K562 (cell line): Measurements from ENCODE around the gene IFNA21. TPM values are rescaled to one million over a fixed set of nuclear protein-coding genes. Genes with fewer than 3 reads are reported as not detected.
"Not testable (repeated sequence)": the region's sequence is repeated elsewhere in the genome, so short reads cannot be mapped to it uniquely, and the experiment has no call there.

Experiments used
- ATAC-seq: fragments of 200-7000 bp; cut with Tn5 transposase; 3 replicates; pipeline ENCODE4 v1.9.1; 2020; ENCODE audit warnings: moderate library complexity
- BruUV-seq: library from RNA; stranded (reverse); fragments of 400-500 nt; replicated peaks from 2 replicates; lab custom pipeline; 2021; lab: Mats Ljungman, UMichigan
- CTCF ChIA-PET: fragments of 300-600 bp; formaldehyde crosslinking; extraction: SDS; loops from one replicate; lab custom pipeline; 2021; ENCODE audit warnings: low intra/inter-chr PET ratio; lab: Yijun Ruan, JAX
- POLR2A ChIA-PET: fragments of 300-600, 350-650 bp; sonication (Branson Sonifier 250); formaldehyde crosslinking; extraction: SDS; loops from one replicate; lab custom pipeline; 2021; ENCODE audit warnings: antibody characterized with exemption, inconsistent platforms; lab: Yijun Ruan, JAX
- DNase-seq, 4 experiments: peaks; one replicate each; pipeline versions ENCODE4 v3.0.0 to v3.0.0-alpha.2; 2011 to 2018; ENCODE audit warnings: low spot score in 3 of 4, mixed read lengths in 3 of 4; ENCODE audit errors: extremely low read depth in 1 of 4
- FAIRE-seq: peaks from 2 replicates; lab custom pipeline; 2011; peaks lifted over from hg19 to GRCh38; lab: Jason Lieb, UNC
- H2AFZ ChIP-seq: 2 replicates; pipeline ENCODE4 v1.6.0; 2011; ENCODE audit warnings: low read depth, low read length, control low read depth, inconsistent platforms
- H3K27ac ChIP-seq: fragments of 200-600 bp; 3 replicates; pipeline ENCODE4 v1.8.0; 2011; ENCODE audit warnings: low read depth, mild to moderate bottlenecking, control low read depth, inconsistent platforms, low read length, moderate library complexity, mixed read lengths; ENCODE audit errors: extremely low read depth
- H3K27me3 ChIP-seq, 2 experiments: fragments of 300-600 bp in 1 of 2; 2 replicates in 1 of 2; 3 replicates in 1 of 2; pipeline versions ENCODE4 v1.6.0 to v1.8.0; 2011; ENCODE audit warnings: inconsistent platforms in 2 of 2, low read length in 2 of 2, mild to moderate bottlenecking in 1 of 2, mixed read lengths in 1 of 2, moderate library complexity in 1 of 2; ENCODE audit not compliant: control insufficient read depth in 2 of 2, insufficient read depth in 2 of 2
- H3K36me3 ChIP-seq: fragments of 300-600 bp; 3 replicates; pipeline ENCODE4 v1.8.0; 2011; ENCODE audit warnings: mild to moderate bottlenecking, low read length, inconsistent platforms; ENCODE audit not compliant: control insufficient read depth, insufficient read depth
- H3K4me1 ChIP-seq, 2 experiments: fragments of 200-600 bp in 1 of 2; replicated peaks in 1 of 2; 2 replicates in 1 of 2; 3 replicates in 1 of 2; pipeline versions ENCODE4 v1.5.1 to v1.8.0; 2011; ENCODE audit warnings: inconsistent platforms in 2 of 2, low read length in 2 of 2, mild to moderate bottlenecking in 1 of 2, mixed read lengths in 1 of 2, moderate library complexity in 1 of 2; ENCODE audit not compliant: control insufficient read depth in 2 of 2, insufficient read depth in 2 of 2
- H3K4me2 ChIP-seq: 2 replicates; pipeline ENCODE4 v1.6.1; 2011; ENCODE audit warnings: low read length, control low read depth, inconsistent platforms, mixed read lengths; ENCODE audit not compliant: insufficient read depth
- H3K4me3 ChIP-seq: fragments of 200-600 bp; sonication (generic), shearing (Covaris generic); 2 replicates; pipeline ENCODE4 v1.5.1; 2016; ENCODE audit warnings: control low read depth, inconsistent platforms
- H3K79me2 ChIP-seq: fragments of 200-600 bp; 3 replicates; pipeline ENCODE4 v1.8.0; 2011; ENCODE audit warnings: low read length, inconsistent platforms; ENCODE audit not compliant: control insufficient read depth, insufficient read depth
- H3K9ac ChIP-seq, 2 experiments: 2 replicates each; pipeline versions ENCODE4 v1.6.0 to v1.6.1; 2011; ENCODE audit warnings: low read depth in 2 of 2, low read length in 2 of 2, control low read depth in 1 of 2, inconsistent platforms in 1 of 2, mild to moderate bottlenecking in 1 of 2, mixed read lengths in 1 of 2; ENCODE audit not compliant: insufficient read depth in 1 of 2
- H3K9me1 ChIP-seq: one replicate; pipeline ENCODE4 v1.6.0; 2011; ENCODE audit warnings: inconsistent platforms, mild to moderate bottlenecking, low read length, moderate library complexity; ENCODE audit not compliant: control insufficient read depth, insufficient read depth
- H3K9me3 ChIP-seq: replicated peaks from 2 replicates; pipeline ENCODE4 v1.5.1; 2011; ENCODE audit warnings: low read depth, low read length, inconsistent platforms; ENCODE audit not compliant: control insufficient read depth, insufficient read depth
- H4K20me1 ChIP-seq: replicated peaks from 2 replicates; pipeline ENCODE4 v1.6.1; 2011; ENCODE audit warnings: low read length, inconsistent platforms, mixed read lengths; ENCODE audit not compliant: control insufficient read depth, insufficient read depth
- CTCFL ChIP-seq: IDR thresholded peaks from 2 replicates; pipeline ENCODE4 v1.6.1; 2011; ENCODE audit warnings: borderline replicate concordance, low read depth, mild to moderate bottlenecking, moderate library complexity, low read length; ENCODE audit not compliant: insufficient read depth, poor library complexity, severe bottlenecking
- NFYB ChIP-seq: IDR thresholded peaks from 2 replicates; pipeline ENCODE4 v1.6.1; 2011; ENCODE audit warnings: mild to moderate bottlenecking, moderate library complexity; ENCODE audit not compliant: insufficient read length; ENCODE audit errors: extremely low read depth
- PREB ChIP-seq: sonication (generic); formaldehyde crosslinking; IDR thresholded peaks from 2 replicates; pipeline ENCODE4 v1.8.1; 2023; ENCODE audit warnings: mild to moderate bottlenecking, missing genetic modification reagents
- RAD21 ChIP-seq, 2 experiments: fragments of 250-450 bp in 1 of 2; fragments of 450-650 bp in 1 of 2; sonication (Bioruptor Pico) in 1 of 2; formaldehyde crosslinking in 1 of 2; IDR thresholded peaks in 1 of 2; conservative IDR thresholded peaks in 1 of 2; 2 replicates each; pipeline versions ENCODE4 v1.4.0 to v1.8.0; 2020 to 2022; ENCODE audit warnings: mild to moderate bottlenecking in 2 of 2, moderate library complexity in 1 of 2
- RFX1 ChIP-seq: fragments of 450-650 bp; IDR thresholded peaks from 2 replicates; pipeline ENCODE4 v1.6.1; 2016; ENCODE audit warnings: mild to moderate bottlenecking, moderate library complexity
- ZNF639 ChIP-seq, 2 experiments: fragments of 200-800 bp in 1 of 2; sonication (Bioruptor generic) in 1 of 2; sonication (generic) in 1 of 2; formaldehyde crosslinking in 1 of 2; IDR thresholded peaks in 1 of 2; conservative IDR thresholded peaks in 1 of 2; 2 replicates each; pipeline versions ENCODE4 v1.5.0 to v1.6.1; 2016 to 2020; ENCODE audit warnings: missing compliant biosample characterization in 1 of 2, missing genetic modification characterization in 1 of 2, missing genetic modification reagents in 1 of 2
- ZNF780A ChIP-seq: fragments of 250-450 bp; sonication (Bioruptor Pico); IDR thresholded peaks from 2 replicates; pipeline ENCODE4 v1.5.0; 2021; ENCODE audit warnings: mild to moderate bottlenecking
- WGBS: fragments of 100-300 bp; shearing (Covaris generic); methylation state at CpG from one replicate; pipeline ENCODE4 v1.1.6; 2016; ENCODE audit warnings: low coverage, mixed read lengths; ENCODE audit not compliant: insufficient coverage; ENCODE audit errors: missing lambda C conversion rate; 5-methylcytosine and 5-hydroxymethylcytosine counted together
- in situ Hi-C: fragments of 300-500 bp; cut with MboI; formaldehyde crosslinking; loops from 4 replicates; pipeline ENCODE4 v1.15.0; 2018; ENCODE audit warnings: inconsistent platforms, mixed read lengths
- intact Hi-C: fragments of 100-400 bp; cut with micrococcal nuclease; formaldehyde crosslinking; loops from 2 replicates; pipeline ENCODE4 v1.14.2; 2022
- polyA plus RNA-seq, 8 experiments: library from polyadenylated mRNA; depleted of rRNA in 4 of 8; stranded (reverse) in 5 of 8; unstranded in 3 of 8; fragments of >200 nt; fragmentation: Nextera tagmentation in 2 of 8; fragmentation: Illumina TruSeq in 1 of 8; extraction: Ambion mirVana in 2 of 8; extraction: Trizol in 1 of 8; gene quantifications; 2 replicates each; pipeline versions ENCODE4 v1.2.1 to v1.2.3, GENCODE V29; 2011 to 2014; ENCODE audit warnings: inconsistent platforms in 1 of 8, missing spikeins in 1 of 8
- total RNA-seq, 7 experiments: library from RNA; depleted of rRNA in 6 of 7; stranded (reverse); fragments of >200 nt in 6 of 7; fragmentation: Illumina TruSeq in 2 of 7; extraction: Trizol in 2 of 7; gene quantifications; 2 replicates each; pipeline versions ENCODE4 v1.2.1 to v1.2.3, GENCODE V29; 2011 to 2021; ENCODE audit warnings: low replicate concordance in 1 of 7

IFNA21 gene
- total and polyA plus RNA-seq, 9 of the 15 experiments (the other 6 are each of a cell fraction or from before 2014, with no cell fraction given), result not detected

GRCh38 chr9:21210782-21211181 is 44.3 kb upstream of the IFNA21 start:
- H4K20me1 ChIP-seq, BruUV-seq, CTCF ChIA-PET, H3K27me3 ChIP-seq, H3K9me3 ChIP-seq, intact Hi-C loops, FAIRE-seq, H3K79me2 ChIP-seq, H3K4me2 ChIP-seq, ATAC-seq, H3K36me3 ChIP-seq, DNase-seq, H3K27ac ChIP-seq, in situ Hi-C loops, H2AFZ ChIP-seq, H3K4me1 ChIP-seq, H3K9ac ChIP-seq, H3K4me3 ChIP-seq, H3K9me1 ChIP-seq, POLR2A ChIA-PET: not testable (repeated sequence)
- no CpG with 5 or more reads among the region's 2 CpGs for WGBS

GRCh38 chr9:21210311-21210710 is 43.9 kb upstream of the IFNA21 start:
- FAIRE-seq (no peak), ATAC-seq (no peak), DNase-seq (no peak)
- Histone ChIP-seq H3K9me1 (no peaks in the 10 kb centered on the region), H3K27me3 (no peaks in the 10 kb centered on the region), H3K4me2 (no peak overlapping the region), H3K4me3 (no peak overlapping the region), H3K79me2 (no peaks in the 10 kb centered on the region), H3K4me1 (no peaks in the 10 kb centered on the region), H3K36me3 (no peaks in the 10 kb centered on the region), H3K9ac (no peak overlapping the region), H3K9me3 (no peaks in the 10 kb centered on the region), H4K20me1 (no peaks in the 10 kb centered on the region), H3K27ac (no peak overlapping the region), H2AFZ (no peak overlapping the region)
- in situ Hi-C loops (no loop called here), intact Hi-C loops (no loop called here)
- CTCF ChIA-PET, result no interaction called here
- POLR2A ChIA-PET, result no interaction called here
- WGBS, result no CpG with 5 or more reads among the region's 7 CpGs
- no TSS peak for BruUV-seq
- no peak for TF ChIP-seq RFX1
- no peak for TF ChIP-seq CTCFL
- no peak for TF ChIP-seq NFYB
- no peak for TF ChIP-seq ZNF639 (CRISPR knock-in tag; conservative IDR thresholded peaks at IDR 0.05 in 1 of 2, IDR thresholded peaks at IDR 0.05 in 1 of 2)
- TF ChIP-seq RAD21 (CRISPR knock-in tag; conservative IDR thresholded peaks at IDR 0.05 in 1 of 2, IDR thresholded peaks at IDR 0.05 in 1 of 2), result no peak
- TF ChIP-seq ZNF780A (CRISPR knock-in tag), result no peak
- TF ChIP-seq PREB (CRISPR knock-in tag), result no peak
